H1 (cell line): ENCODE measurements around the gene RIMBP2.

ENCODE experiments used
- CREB1 ChIP-seq: IDR thresholded peaks from 2 replicates; pipeline ENCODE4 v1.6.1; 2012; ENCODE audit warnings: inconsistent platforms
- CTCF ChIP-seq, 3 experiments: IDR thresholded peaks; 1 replicate in 2 of 3; 2 replicates in 1 of 3; pipeline versions ENCODE4 v1.5.1 to v1.6.1; 2011; ENCODE audit warnings: low read length in 3 of 3, mild to moderate bottlenecking in 3 of 3, inconsistent platforms in 2 of 3, low read depth in 1 of 3, moderate library complexity in 1 of 3; ENCODE audit not compliant: insufficient read depth in 1 of 3; ENCODE audit errors: control extremely low read depth in 1 of 3
- EZH2 ChIP-seq: fragments of 200-600 bp; sonication (generic); IDR thresholded peaks from 2 replicates; pipeline ENCODE4 v1.7.1; 2012; ENCODE audit warnings: low read depth, mild to moderate bottlenecking, moderate library complexity, low read length, inconsistent platforms; ENCODE audit not compliant: severe bottlenecking
- FOSL1 ChIP-seq: IDR thresholded peaks from 2 replicates; pipeline ENCODE4 v1.6.1; 2011; ENCODE audit warnings: mild to moderate bottlenecking, low read depth, low read length, moderate library complexity; ENCODE audit not compliant: insufficient read depth
- TCF12 ChIP-seq: IDR thresholded peaks from 2 replicates; pipeline ENCODE4 v1.6.1; 2011; ENCODE audit warnings: low read depth, mild to moderate bottlenecking, low read length
- ZNF274 ChIP-seq: IDR thresholded peaks from 2 replicates; pipeline ENCODE4 v1.7.0; 2012; ENCODE audit warnings: low read length, borderline replicate concordance; ENCODE audit errors: extremely low read depth
- TF ChIP-seq, protein P1 (sequence below): IDR thresholded peaks from 2 replicates; pipeline ENCODE4 v1.6.1; 2012; ENCODE audit warnings: inconsistent platforms

DNA sequence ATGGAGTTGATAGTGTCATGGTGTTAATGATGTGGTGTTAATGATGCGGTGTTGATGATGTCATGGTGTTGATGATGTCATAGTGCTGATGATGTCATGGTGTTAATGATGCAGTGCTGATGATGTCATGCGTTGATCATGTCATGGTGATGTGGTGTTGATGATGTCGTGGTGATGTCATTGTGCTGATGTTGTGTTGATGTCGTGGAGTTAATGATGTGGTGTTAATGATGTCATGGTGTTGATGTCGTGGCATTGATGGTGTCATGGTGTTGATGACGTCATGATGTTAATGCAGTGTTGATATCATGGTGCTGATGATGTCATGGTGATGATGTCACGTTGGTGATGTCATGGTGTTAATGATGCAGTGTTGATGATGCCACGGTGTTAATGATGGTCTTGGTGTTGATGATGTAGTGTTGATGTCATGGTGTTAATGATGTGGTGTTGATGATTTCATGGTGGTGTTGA is 49.1 kb upstream of the RIMBP2 start:
- TF ChIP-seq CTCF (IDR thresholded peaks at IDR 0.05; ENCODE audit: control extremely low read depth in 1 of 3, insufficient read depth in 1 of 3, low read depth in 1 of 3, low read length in 3 of 3) (no peak), ZNF274 (no peak), TCF12 (no peak), FOSL1 (no peak), CREB1 (peak; percentile 94), EZH2 (no peak)
- TF ChIP-seq, protein P1, sequence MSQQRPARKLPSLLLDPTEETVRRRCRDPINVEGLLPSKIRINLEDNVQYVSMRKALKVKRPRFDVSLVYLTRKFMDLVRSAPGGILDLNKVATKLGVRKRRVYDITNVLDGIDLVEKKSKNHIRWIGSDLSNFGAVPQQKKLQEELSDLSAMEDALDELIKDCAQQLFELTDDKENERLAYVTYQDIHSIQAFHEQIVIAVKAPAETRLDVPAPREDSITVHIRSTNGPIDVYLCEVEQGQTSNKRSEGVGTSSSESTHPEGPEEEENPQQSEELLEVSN, result no peak
